ENCODE measurements around the gene DRICH1.
"Not testable (repeated sequence)": the region's sequence is repeated elsewhere in the genome, so short reads cannot be mapped to it uniquely, and the experiment has no call there.

The DRICH1 gene

DNA sequence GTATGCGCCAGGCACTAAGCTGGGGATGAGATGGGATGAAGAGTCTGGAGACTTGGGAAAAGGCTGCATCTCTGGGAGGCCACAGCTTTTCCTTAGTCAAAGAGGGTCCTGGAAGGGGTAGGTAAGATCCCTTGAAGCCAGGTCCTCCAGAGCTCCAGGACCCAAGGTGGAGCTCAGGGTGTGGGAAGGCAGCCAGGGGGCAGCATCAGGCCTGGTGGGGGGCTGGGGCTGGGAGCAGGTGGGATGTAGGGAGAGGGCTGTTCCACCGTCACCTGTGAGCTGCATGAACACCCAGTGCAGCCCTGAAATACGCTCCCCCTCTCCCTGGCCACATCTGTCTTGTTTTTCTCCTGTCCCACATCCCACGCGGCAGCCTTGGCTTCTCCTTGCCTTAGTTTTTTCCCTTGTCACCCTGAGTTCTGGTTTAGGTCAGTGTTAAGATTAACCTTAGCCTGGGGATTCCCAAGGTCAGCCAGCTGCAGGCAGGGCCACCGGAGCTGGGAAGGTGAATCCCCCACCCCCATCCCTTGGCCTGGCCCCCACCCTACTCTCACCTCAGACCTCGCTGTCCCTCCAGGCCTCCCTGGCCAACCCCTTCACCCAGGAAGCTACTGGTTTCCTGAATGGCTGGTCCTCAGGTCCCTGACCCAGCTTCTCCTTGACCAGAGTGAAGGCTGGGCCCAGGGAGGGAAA is 34.4 kb downstream of the DRICH1 start:
- DNase-seq: not testable (repeated sequence)

DNA sequence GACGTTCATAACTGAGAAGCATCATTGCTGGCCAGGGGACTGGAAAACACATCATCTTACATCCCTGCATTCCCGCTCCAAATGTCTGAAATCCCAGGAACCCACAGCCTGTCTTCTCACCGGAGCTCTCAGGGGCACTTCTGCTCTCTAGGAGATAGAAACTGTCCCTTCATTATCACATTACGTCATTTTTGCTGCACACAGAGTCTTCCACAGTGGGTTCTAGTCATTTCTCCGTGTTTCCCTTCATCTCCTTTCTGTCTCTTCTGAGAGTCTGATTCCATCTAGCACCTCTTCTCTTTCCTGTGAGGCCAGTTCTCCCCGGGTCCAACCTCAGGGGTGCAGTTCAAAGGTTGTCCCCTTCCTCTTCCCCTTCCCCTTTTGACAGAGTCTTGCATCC is 36.2 kb downstream of the DRICH1 start:
- not testable (repeated sequence) for DNase-seq

- no peak for DNase-seq
Observed at GRCh38 chr22:23591846-23592245, 40.3 kb downstream of the DRICH1 start.

DNA sequence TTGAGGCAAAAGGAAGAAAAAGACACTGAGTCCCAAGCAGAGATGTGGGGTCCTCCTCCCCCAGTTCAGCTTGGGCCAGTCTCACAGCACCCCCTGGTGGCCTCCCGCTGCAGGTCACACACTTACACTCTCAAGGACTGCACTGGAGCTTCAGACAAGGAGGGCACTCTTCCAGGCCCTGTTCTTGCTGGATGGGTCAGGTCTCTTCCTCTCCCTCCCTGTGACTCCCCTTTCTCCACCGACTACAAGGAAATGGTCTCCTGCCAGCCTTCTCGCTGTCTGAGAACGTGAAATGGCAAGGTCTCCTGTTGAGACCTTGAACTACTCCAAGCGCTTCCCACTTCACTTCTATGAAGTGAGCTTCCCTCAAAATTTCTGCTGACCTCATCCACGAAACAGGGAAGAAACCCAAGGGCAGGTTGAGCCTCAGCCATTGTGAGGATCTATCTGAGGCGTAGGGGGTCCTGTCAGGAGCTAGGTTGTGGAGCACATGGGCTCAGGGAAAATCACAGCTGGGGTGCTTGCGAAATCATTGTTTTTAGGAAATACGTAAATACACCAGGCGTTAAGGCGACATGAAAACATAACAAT is 40.8 kb downstream of the DRICH1 start:
- no peak for DNase-seq

DNA sequence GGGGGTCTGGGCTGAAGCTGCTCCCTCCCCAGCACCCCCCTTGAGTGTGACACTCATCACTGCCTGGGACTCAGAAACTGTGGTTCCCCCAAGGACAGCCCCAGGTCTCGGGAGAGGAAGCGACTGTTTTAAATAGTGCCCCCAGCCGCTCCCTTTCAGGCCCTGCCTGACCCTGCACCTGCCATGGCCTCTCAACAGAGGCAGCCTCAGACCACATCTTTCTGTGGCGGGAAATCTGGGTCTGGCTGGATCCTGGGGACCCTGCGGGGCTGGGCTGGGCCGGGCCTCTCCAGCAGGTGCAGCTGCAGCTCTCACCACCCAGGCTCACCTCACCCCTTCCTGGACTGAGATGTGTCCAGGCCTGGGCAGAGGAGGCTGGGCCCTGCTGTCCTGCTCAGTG is 48.3 kb downstream of the DRICH1 start:
- DNase-seq: no peak

DNA sequence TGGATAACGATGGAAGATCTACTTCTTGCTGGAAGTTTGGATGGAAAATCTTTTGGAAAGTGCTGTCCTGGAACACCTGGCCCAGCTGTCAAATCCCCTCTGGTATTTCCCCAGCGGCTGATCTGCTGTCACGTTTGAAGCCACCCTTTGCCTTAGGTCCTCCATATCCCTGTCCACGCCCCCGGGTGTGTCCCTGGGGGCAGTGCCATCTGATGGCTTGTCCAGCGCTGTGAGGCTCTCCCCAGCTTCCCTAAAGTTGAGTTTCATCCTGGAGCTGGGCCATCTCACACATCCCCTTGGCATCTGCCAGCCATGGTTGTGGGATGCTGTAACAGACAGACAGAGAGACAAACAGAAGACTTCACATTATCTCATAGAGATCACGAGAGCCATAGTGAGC is 49.0 kb downstream of the DRICH1 start:
- DNase-seq: no peak

DNA sequence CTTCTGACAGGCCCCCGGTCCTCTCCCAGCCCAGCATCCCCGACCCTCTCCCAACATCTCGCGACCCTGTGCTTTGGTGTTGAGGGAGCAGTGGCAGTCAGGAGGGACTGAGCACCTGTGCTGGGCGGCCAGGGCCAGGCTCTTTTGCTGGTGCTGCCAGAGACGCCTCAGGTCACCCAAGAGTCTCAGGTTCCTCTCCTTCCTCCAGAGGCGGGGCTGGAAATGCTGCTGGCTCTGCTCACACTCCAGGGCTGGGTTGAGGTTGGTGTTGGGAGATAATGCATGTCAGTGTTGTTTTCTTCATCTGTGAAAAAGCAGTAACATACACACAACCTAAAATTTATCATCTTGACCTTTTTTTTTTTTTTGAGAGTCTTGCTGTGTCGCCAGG is 50.9 kb downstream of the DRICH1 start:
- DNase-seq: no peak

- DNase-seq: no peak
Observed at GRCh38 chr22:23580576-23581259, 51.4 kb downstream of the DRICH1 start.

DNA sequence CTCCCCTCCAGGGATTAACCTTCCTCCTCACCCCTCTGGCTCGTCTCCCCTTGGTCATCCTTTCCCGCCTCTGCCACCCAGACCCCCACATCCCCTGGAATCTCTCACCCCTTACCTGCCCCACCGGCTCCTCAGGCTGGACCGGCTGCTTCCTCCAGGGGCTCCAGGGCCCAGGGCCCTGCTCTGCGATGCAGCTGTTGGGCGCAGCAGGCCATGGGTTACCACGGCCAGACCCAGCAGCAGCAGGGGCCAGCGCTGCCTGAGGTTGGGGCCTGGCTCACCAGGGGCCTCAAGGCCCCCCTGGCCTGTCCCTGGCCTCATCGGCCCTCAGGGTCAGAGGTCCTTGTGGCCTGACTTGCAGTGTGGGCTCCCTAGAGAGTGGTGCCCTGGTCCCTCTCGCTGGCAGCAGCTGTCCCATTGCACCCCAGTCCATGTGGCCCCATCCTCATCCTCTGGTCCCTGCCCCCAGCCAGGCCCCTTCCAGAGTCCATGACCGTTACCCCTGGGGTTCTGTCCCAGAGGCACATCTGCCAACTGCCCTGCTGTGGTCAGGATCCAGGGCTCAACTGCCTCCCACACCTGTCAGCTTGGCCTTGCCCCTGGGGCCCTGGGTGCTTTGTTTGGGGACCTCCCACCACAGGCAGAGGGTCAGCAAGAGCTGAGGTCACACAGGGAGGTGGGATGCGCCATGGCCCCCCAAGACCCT is 52.1 kb downstream of the DRICH1 start, which contains the start of gene IGLL1:
TSS of gene IGLL1 (minus strand) at position 421 of the 706 bp plus-strand sequence. CDS start at position 321, 100 bp downstream.
- no peak for DNase-seq

- DNase-seq: no peak
Observed at GRCh38 chr22:23579280-23579679, 52.8 kb downstream of the DRICH1 start.

GRCh38 chr22:23578306-23578705 is 53.8 kb downstream of the DRICH1 start:
- DNase-seq: no peak

DNA sequence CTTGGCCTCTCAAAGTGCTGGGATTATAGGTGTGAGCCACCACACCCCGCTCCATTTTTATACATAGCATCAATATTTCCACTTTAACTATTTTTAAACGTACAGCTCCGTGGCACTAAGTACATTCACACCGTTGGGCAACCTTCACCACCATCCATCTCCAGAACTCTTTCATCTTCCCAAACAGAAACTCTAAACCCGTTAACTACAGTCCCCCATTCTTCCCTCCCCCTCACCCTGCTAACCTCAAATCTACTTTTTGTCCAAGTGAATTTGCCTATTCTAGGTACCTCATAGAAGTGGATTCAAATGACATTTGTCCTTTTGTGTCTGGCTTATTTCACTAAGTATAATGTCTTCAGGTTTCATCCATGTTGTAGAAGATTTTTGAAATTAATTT is 55.4 kb downstream of the DRICH1 start:
- DNase-seq: no peak

GRCh38 chr22:23575601-23576000 is 56.5 kb downstream of the DRICH1 start:
- DNase-seq: no peak

GRCh38 chr22:23574877-23575276 is 57.2 kb downstream of the DRICH1 start:
- DNase-seq: no peak

DNA sequence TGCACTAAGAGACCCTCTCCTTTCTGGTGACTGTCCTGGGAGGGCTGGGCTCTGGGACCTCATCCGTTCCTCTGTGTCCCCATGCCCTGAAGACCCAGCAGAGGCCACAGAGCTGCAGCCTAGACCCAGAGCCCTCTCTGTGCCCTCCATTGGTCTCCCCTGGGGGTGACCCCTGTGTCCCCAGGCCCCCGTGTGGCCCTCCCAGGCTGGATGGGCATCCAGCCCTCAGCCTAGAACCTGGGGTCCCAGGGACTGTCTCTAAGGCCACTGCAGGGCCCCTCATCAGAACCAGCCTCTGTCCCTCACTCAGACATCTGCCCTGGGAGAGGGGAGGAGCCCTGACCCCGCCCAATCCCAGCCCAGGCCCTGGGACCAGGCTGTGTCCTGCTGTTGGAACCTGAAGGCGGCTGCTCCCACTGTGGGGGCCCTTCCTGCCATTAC is 57.7 kb downstream of the DRICH1 start:
- DNase-seq: no peak

GRCh38 chr22:23573701-23574235 is 58.4 kb downstream of the DRICH1 start:
- DNase-seq: not testable (repeated sequence)

DNA sequence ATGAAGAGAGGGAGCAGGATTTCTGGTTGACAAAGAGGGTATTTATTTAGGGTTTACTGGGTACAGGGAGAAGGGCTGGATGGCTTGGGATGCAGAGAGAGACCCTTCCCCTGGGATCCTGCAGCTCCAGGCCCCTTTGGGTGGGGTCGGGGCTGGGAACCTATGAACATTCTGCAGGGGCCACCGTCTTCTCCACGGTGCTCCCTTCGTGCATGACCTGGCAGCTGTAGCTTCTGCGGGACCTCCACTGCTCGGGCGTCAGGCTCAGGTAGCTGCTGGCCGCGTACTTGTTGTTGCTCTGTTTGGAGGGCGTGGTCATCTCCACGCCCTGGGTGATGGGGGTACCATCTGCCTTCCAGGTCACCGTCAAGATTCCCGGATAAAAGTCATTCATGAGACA is 59.0 kb downstream of the DRICH1 start:
- not testable (repeated sequence) for DNase-seq

GRCh38 chr22:23571486-23571885 is 60.6 kb downstream of the DRICH1 start:
- no peak for DNase-seq

GRCh38 chr22:23570681-23571080 is 61.4 kb downstream of the DRICH1 start:
- DNase-seq: no peak

- no peak for DNase-seq
Observed at GRCh38 chr22:23569716-23570115, 62.4 kb downstream of the DRICH1 start.

DNA sequence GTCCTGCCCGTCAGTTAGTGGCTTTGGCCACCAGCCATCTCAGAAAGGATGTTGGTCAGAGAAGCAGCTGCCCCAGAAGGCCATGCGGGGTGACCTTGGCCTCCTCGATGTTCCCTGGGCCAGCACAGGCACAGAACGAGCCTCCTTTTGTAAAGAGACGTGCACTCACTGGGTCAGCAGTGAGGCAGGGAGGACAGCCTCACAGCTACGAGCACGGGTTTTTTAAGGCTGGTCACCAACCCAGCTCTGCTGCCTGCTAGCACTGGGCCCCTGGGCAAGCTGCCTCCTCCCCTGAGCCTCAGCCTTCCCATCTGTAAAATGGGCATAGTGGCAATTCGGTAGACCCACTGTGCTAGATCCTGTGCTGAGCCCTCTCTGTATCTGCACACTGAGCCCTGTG is 62.8 kb downstream of the DRICH1 start:
- DNase-seq: no peak

DNA sequence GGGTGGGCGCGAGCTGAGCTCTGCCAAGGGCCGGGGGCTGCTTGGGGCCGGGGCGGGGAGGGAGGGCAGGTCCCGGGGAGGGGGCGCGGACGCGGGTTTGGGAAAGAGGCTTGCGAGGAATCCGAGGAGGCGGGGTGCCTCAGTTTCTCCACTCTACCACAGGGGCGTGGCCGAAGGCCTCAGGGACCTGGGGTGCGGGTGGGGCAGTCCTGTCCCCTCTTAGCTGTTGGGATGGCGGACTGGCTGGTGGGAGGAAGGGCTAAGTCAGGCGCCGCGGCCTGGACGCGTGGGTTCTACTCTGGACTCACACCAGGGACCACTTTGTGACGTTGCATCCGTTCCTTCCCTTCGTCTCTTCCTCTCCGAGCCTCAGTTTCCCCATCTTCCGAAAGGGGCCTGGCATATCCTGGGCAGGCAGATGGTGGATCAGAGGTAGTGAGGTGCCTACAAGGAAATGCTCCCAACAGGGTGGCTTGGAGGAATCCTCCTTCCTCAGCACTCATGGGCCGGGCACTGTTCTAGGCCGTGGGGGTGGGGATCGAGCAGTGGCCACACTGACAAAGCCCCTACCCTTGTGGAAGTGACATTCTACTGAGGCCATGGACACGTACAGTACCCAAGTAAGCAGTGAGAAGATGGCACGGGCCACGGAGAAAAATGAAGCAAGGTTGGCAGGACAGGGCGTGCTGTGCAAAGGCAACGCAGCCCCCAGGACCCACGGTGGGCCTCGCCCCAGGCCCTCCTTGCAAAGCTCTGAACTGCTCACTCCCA is 65.2 kb downstream of the DRICH1 start:
- DNase-seq: no peak

Data from NCI-H524 treated with DMSO at 0.1 percent for 48 hours (cell line).